Inflammatory macrophage treated with lipopolysaccharide for 1 hour (primary cell): ENCODE data around the gene SAMM50.

Experiments
- DNase-seq, 2 donors: peaks; one replicate each; pipeline ENCODE4 v3.0.0-alpha.2; 2020 to 2022

Gene SAMM50

GRCh38 chr22:43946384-43946667 is 8.9 kb upstream of the SAMM50 start:
- no peak for DNase-seq

DNA sequence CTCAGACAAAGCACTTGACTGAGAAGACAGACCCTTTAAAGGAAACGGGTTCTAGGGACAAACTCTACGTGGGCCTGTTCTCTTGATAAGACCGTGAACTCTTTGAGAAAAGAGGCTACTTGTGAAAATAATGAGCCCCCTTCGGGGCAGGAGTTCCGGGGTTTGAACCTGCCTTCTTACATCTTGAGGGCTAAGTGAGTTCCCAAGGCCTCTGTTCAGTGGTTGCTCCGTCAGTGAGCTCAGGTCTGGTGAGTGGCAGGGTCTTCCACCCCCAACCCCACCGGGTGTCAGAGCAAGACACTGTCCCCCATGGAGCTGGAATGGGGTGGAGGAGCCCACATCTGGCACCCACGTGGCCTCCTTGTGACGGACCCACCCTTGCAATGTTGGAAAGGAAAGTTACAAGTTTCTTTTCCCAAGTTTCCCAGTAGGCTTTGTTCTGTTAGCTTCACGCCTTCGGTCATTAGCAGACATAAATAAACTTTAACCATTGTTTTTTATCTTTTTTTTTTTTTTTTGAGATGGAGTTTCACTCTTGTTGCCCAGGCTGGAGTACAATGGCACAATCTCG is 6.3 kb upstream of the SAMM50 start:
- DNase-seq = no peak

DNA sequence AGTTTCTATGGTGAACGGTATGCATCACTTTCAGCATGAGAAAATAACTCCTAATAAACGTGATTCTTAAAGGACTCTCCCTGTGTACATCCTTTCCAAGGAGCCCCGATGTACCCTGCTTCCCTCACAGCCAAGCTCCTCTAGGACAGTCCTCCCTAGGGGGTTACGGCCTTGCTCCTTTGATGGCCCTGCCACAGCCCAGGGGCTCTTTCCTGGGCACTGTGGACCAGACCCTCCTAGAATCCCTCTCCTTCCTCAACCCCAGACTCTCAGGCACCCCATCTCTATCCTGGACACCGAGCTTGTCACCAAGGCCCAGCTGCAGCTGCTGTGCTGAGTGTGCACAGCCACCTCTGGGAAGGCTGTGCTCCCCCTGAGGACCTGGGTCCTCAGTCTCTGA is 3.9 kb upstream of the SAMM50 start:
- no peak for DNase-seq

DNA sequence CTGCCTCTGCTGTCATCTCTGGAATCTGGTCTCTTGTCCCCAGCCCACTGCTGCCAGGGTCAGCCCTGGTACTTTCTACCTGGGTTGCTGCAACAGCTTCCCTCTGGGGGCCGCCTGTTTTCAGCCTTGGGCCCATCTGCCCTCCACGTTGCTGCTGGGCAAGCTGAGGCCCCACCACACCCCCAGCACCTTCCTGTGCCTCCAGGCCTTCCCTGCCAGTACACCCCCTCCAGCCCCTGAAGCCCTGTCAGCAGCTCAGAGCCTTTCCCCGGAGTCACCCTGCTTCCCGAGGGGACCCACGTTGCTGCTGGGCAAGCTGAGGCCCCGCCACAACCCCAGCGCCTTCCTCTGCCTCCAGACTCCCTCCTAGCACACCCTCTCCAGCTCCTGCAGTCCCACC is 3.3 kb upstream of the SAMM50 start:
- no peak for DNase-seq

DNA sequence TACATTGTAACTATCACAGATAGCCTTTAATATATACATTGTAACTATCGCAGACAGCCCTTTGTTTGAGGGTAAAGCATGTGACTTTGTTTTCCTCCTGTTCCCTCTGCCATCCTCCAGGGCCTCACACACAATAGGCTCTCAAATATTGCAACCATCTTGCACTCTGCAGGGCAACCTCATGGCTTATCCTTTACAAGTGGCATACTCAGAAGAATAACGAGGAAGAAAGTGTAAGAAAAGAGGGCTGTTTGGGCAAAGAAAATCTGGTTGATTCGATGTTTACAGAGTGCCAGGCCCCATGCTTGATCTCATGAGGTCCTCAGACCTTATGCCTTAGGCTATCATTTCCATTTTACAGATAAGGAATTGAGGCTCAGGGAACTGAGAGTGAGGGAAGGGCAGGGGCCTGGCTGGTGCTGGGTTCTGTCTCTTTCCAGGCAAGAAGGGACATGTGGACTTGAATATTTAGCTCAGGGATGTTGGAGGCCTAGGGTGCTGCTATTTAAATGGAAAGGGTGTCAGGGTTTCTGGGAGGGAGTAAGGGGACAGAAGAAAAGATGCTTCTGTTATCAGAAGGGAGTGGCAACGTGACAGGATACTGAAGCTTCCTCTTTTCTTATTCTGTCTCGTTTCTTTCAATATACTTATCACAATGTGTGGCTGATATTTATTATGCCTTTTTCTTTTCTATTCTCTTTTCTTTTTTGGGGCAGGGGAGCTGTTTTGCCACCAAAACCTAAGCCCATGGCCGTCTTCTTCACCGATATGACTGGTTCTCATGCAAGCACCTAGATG is 1.1 kb upstream of the SAMM50 start:
- peak in 1 of 2 donors; percentile 1 for DNase-seq

GRCh38 chr22:43955883-43956782 is 891 bp downstream of the SAMM50 start:
- DNase-seq = peak; percentile 13 to 28

DNA sequence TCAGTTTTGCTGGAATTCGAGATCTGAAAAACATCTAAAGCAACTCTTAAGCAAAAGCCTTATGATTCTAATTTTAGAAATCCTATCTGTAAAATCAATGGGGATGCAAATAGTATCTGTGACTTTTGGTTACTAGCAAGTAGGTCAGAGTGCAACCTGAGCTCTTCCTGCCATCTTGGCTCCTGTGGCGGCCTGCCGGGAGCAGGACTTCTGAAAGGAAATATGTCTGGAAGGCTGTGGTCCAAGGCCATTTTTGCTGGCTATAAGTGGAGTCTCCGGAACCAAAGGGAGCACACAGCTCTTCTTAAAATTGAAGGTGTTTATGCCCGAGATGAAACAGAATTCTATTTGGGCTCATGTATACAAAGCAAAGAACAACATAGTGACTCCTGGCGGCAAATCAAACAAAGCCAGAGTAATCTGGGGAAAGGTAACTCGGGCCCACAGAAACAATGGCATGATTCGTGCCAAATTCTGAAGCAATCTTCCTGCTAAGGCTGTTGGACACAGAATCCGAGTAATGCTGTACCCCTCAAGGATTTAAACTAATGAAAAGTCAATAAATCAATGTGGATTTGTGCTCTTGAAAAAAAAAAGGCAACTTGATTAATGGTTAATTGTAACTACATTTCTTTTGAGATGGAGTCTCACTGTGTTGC is 1.7 kb downstream of the SAMM50 start:
- no peak for DNase-seq

DNA sequence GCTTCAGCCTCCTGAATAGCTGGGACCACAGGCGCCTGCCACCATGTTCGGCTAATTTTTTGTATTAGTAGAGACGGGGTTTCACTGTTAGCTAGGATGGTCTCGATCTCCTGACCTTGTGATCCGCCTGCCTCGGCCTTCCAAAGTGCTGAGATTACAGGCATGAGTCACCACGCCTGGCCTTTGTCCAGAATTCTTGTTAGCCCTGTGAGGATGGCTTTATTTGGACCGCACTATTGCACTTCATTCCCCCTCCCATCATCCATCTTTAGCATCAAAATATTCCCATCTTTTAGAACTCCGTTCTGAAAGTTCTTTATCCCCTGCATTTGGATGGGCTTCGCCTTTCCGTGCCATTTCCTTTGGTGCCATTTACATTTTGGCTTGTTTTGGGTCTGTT is 2.6 kb downstream of the SAMM50 start:
- no peak for DNase-seq

- no peak for DNase-seq
Measured at GRCh38 chr22:43964314-43964857, 9.1 kb downstream of the SAMM50 start.

GRCh38 chr22:43967069-43967468 is 11.8 kb downstream of the SAMM50 start:
- DNase-seq = no peak

DNA sequence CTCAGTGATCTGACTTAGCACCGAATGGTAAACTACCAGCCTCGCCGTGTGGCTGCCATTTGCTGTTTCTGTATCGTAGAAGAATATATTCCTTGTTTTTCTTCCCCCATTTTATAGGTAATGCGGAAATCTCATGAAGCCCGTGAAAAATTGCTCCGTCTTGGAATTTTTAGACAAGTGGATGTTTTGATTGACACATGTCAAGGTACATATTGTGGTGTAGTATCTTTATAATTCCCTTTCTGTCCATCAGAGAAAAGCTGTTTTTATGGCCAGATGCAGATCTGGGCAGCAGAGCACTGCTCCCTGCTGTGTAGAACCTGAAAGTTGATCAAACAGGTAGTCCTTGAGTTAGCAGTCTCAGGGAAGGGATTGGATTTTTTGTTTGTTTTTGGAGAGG is 13.4 kb downstream of the SAMM50 start:
- DNase-seq = no peak

- DNase-seq = no peak
Measured at GRCh38 chr22:43969021-43969878, 14.0 kb downstream of the SAMM50 start.

GRCh38 chr22:43969989-43970755 is 14.9 kb downstream of the SAMM50 start:
- DNase-seq = no peak

- DNase-seq = no peak
Measured at GRCh38 chr22:43971112-43971511, 15.9 kb downstream of the SAMM50 start.

- DNase-seq = no peak
Measured at GRCh38 chr22:43972931-43973462, 17.8 kb downstream of the SAMM50 start.

DNA sequence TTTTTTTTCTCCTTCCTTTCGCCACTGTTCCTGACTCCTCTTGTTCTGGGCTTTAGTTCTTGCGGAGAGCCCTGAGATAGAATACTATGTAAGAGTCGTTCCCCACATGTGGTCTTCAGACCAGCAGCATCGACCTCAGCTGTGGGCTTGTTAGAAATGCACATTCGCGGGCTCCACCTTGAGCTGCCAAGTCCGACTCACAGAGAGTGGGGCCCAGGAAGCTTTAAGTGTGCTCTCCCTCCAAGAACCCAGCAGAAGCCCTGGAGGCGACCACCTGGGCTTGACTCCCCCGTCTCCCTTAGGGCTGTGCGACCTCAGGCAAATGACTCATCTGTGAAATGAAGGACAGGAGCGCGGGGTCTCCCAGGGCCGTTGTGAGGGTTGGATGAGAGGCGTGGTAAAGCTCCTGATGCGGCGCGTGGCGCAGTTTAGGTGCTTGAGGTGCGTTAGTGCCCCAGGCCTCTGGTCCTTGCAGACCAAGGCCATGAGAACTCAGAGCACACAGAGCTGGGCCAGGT is 18.8 kb downstream of the SAMM50 start:
- no peak for DNase-seq

GRCh38 chr22:43975041-43975440 is 19.8 kb downstream of the SAMM50 start:
- no peak for DNase-seq

- DNase-seq = no peak
Measured at GRCh38 chr22:43976861-43977795, 21.9 kb downstream of the SAMM50 start.

DNA sequence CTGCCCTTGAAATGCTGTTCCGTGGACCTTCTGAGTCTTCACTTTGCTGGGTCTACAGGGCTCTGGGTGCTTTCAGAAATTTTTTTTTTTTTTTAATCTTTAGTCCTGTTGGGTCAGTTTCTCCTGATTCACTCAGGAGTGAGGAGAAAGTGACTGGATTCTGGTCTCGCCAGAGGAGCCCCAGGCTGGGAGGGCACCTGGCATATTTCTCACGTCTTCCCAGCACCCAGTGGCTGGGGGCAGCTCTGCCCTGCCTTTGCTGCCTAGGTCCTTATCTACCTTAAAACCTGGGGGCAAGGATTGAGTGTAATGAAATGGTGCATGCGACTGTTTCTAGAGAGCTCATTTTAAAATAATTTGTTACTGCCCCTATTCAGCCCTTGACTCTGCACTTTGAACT is 23.3 kb downstream of the SAMM50 start:
- DNase-seq = no peak

DNA sequence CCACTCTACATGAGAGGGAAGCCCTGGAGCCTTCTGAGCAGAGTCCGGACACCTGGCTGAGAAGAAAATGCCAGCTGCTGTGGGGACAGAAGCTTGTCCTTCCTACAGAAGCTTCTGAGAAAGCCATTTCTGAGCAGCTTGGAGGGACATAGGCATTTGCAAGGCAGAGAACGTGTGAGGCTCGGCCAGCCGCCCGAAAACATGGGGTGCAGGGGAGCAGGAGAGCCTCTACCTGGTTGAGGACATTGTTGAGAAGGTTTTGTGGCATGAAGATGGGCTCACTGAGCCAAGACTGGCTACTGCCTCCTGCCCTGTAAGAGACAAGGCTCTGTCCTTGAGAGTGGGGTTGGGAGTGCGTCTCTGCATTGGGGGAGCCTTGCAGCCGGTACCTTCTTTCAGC is 25.3 kb downstream of the SAMM50 start:
- DNase-seq = no peak
